DMS 273 treated with DMSO at 0.1 percent for 48 hours (cell line): ENCODE measurements around the gene BPIFB3.

Source experiments
- DNase-seq: peaks from one replicate; lab custom pipeline; 2025; lab: John Stamatoyannopoulos, UW

BPIFB3 gene

DNA sequence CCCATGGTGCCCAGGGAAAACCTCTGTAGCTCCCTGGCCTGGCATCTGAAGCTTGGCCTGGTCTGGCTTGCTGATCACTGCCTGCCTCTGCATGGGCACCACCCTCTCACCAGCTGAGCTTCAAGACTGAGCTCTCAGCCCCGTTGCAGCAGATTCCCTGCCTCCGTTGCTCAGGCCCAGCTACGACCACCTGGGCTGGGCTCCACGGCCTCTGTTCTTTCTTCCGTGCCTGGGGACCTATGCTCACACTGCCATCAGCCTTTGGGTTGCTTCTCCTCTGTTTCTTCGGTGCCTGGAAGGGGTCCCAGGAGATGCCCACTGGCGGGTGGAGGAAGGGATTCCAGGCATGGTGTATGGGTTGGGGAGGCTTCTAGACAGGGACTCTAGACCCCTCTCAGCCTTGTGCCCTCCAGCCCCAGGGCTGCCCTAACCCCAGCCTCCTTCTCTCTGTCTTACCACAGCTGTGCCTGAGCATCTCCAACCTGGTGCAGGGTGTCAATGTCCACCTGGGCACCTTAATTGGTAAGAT lies 37.1 kb upstream of the BPIFB3 start:
- DNase-seq = no peak

DNA sequence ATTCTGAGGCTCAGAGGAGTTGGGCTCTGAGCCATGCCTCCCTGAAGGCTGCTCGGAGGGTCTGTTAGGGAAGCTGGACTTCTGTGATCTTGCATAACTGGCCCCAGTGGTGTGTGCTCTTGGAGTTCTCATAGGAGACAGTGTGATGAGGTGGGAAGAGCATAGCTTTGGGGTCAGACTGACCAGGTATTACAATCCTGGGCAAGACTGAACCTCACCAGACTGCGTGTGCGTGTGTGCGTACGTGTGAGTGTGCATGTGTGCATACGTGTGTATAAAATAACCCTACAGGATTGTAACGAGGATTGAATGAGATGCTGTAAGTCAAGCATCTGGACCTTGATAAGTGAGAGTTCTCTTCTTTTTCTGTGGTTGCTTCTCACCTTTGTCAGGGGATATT lies 36.2 kb upstream of the BPIFB3 start:
- no peak for DNase-seq

DNA sequence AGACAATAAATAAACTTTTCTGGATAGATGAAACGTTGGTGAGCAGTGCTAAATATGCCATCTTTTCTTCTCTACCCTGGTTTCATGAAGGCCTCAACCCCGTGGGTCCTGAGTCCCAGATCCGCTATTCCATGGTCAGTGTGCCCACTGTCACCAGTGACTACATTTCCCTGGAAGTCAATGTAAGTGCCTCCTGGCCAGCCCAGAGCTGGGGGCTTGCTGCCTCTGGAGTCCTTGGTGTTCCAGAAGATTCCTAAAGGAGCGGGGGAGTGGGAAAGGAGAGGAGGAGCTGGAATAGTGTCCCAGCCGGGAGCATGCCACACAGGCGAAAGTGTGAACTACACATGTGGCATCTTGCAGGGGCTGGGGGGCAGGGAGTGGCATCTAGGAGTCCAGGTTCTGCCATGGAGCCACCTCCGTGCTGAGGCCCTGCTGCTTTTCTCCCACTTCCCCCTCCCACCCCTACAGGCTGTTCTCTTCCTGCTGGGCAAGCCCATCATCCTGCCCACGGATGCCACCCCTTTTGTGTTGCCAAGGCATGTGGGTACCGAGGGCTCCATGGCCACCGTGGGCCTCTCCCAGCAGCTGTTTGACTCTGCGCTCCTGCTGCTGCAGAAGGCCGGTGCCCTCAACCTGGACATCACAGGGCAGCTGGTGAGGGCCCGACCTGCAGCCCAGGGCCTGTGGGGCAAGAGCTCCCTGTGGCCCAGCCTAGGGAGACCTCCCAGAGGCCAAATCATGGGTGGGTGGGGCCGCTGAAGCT lies 35.4 kb upstream of the BPIFB3 start:
- no peak for DNase-seq

DNA sequence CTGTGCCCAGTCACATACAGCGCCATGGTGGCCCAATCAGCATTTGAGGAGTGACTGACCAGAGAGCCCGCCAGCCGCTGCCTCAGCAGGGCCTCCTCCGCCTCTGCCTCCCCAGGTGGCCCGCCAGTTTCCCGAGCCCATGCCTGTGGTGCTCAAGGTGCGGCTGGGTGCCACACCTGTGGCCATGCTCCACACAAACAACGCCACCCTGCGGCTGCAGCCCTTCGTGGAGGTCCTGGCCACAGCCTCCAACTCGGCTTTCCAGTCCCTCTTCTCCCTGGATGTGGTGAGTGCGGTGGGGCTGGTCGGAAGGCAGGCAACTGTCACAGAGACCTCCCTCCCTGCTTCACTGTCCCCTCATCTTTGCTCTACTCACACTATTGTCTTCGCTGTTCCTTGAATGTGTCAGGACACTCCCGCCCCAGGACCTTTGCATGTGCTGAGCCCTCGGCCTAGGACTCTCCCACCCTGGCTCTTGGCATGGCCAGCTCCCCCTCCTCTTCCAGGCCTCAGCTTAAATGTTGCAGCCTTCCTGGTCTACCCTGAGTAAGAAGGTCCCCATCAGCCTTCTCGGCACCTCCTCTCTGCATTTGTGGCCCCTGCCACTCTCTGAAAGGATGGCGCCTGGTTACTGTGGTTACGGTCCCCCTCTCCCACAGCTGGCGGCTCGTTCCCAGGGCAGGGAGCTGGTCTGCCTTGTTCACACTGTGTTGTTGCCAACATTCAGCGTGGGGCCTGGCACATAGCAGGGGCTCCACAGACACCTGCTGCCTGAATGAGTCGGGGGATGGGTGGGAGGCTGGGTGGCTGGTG lies 34.0 kb upstream of the BPIFB3 start:
- DNase-seq = no peak

DNA sequence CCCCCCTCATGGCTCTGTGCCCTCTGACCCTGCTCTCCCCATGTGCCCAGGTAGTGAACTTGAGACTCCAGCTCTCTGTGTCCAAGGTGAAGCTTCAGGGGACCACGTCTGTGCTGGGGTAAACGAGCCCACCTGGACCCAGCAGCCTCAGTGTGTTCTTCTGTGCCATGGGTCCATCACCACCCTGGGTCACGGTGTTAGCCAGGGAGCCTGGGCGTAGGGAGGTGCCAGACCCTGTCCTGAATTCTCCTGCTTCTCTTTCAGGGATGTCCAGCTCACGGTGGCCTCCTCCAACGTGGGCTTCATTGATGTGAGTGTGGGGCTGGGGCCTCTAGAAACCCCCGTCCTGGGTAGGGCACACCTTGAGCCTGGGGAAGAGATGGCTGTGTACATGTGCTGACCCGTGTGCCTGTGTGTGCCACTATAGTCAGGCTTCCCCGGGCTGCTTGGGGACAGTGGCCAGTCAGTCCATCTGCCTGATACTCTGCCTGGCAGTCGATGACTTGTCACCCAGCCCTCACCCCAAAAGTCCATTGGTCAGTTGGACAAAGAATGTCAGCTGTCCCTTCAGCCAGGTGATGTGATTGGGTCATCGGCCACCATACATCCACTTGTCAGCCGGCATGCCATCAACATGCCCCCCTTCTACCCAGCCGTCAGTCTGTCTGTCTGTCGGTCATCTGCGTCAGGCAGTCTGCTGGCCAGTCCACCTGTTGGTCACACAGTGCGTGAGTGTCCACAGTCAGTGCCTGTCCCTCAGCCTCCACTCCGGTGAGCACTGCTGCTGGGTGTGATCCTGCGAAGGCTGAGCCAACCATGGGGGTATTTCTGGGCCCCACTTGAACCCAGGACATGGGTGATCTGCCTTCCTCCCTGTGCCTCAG lies 33.2 kb upstream of the BPIFB3 start:
- no peak for DNase-seq

DNA sequence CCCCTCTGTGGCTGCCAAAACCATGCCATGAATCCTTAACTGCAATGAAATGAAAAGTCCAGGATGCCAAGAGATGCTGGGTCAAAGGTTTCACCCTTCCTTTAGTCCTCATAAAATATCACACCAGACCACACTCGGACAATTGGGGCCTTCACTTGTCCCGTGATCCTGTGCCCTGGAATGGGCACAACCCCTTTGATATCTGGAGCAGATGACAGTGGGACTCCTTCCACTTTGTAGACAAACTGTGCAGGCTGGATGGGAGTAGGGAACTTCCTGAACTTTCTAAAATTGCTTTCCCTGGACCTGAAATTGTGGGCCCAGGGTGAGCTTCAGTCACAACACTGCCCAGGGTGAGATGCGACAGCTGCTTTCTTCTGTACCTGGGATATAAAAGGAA lies 31.8 kb upstream of the BPIFB3 start:
- DNase-seq = no peak

DNA sequence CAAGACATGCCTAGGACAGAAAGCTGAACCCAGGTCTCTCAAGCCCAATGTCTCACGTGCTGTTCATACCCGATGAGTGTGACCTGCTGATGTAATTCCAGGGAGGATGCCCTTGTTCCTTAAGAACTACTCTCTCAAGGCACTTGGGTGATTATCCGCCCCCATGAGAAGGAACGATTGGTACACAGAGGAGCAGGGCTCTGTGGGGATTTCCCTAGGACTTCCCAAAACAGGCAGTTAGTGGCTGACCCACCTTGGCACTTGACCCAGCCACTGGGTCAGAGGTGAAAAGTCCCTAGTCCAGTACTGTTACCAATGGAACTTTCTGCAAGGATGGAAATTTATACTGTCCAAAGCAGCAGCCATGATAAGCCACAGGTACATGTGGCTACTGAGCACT lies 31.4 kb upstream of the BPIFB3 start:
- DNase-seq = no peak

DNA sequence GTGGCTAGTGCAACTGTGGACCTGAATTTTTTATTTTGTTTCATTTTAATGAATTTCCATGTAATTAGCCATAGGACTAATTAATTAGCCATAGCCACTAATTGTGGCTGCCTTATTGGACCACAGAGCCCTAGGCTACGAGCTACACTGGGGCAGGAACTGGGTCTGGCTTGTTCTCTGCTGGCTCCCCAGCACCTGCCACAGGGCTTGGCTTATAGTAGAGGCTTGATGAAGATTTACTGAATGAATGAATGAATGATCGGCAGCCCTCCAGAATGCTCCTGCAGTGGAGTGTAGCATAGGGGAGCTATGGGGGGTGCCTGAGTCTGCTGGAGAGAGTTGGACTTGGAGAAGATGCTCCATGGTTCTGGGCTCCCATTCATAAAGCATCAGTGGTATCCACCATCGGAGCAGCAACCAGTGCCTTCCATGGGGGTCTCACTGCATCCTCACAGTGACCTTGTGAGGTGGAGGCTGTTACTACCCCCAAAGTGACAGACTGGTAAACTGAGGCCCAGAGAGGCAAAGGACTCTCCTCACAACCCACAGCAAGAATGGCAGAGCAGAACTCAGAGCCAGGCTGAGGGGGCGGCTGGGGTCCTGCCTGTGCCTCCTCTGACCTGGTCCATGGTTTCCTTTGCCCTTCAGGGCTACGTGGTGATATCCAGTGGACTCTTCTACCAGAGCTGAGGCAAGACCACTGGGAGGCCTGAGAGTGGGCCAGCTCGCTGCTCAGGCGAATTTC lies 30.8 kb upstream of the BPIFB3 start:
- no peak for DNase-seq

DNA sequence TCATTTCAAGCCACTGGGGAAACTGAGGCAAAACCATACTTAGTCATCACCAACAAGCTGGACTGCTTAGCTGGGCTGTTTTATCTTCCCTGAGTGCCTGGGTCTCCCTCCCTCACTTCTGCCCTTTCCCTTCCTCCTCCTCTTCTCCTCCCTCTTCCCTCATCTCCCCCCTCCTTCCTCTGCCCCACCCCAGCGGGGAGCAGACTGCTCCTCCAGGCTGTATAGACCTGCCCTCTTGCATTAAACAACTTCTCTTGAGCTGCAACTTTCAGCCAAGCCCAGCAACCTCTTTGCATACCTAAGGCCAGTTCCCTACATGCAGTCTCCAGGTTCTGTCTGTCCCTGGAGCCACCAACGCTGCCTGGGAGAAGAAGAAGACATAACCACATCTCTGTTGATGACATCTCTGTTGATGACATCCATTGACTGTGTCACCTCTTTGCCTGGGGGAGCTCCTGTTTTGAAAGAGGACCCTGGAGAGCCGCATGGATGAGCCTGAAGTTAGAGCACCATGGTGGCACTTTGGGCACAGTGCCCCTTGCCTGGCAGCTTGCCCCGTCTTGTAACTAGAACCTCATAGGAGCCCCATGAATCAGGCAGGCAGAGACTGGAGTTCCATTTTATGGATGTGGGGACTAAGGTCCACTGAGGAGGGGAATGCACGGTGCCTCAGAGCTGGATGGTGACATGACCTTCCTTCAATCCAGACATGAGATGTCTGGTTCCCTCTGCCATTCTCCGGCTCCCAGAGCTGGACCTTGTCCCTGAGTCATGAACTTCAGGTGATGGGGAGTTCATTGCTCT lies 30.1 kb upstream of the BPIFB3 start:
- no peak for DNase-seq

DNA sequence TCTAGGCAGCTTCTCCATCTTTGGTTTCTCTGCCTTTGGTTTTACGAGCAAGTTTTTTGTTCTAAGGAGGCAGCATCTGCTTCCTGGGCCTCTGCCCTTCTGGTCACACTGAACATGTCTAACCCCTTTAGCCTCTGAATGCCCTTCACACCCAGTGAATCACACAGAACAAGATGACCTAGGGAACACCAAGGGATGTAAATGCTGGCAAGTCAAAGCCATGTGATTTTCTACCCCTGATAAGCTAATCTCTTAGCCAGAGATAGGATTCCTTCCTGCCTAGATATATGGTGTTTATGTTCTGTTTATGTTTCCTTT lies 29.5 kb upstream of the BPIFB3 start:
- DNase-seq = no peak

DNA sequence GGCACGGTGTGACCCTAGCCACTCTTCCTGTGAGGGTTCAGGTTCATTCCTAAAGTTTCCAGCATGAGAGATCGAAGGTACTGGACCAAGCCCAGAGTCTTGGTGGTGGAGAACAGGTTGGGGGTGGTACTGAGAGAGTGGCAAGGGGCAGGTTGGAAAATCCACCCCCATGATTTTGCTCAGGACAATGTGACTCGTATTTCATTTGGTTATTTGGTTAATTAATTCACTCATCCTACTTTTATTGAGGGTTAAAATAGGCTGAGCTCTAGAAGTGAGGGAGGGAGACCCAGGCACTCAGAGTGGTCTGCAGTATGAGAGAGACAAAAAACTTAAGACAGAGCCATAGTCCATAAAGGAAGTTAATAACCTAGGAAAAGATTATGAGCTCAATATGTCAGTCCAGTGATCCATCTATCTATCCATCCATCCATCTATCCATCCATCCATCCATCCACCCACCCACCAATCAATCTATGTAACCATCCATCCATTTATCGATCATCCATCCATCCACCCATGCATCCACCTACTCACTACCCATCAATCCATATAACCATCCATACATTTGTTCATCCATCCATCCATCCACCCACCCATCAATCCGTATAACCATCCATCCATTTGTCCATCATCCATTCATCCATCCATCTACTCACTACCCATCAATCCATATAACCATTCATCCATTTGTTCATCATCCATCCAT lies 28.9 kb upstream of the BPIFB3 start:
- DNase-seq = no peak

DNA sequence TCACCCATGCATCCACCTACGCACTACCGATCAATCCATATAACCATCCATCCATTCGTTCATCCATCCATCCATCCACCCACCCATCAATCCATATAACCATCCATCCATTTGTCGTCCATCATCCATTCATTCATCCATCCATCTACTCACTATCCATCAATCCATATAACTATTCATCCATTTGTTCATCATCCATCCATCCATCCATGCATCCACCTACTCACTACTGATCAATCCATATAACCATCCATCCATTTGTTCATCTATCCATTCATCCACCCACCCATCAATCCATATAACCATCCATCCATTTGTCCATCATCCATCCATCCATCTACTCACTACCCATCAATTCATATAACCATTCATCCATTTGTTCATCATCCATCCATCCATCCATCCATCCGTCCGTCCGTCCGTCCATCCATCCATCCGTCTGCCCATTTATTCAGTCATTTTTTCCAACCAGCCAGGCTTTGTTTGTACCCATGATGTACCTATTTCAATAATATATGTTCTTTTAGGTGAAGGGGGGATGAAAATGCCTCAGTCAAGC lies 28.3 kb upstream of the BPIFB3 start:
- DNase-seq = no peak

DNA sequence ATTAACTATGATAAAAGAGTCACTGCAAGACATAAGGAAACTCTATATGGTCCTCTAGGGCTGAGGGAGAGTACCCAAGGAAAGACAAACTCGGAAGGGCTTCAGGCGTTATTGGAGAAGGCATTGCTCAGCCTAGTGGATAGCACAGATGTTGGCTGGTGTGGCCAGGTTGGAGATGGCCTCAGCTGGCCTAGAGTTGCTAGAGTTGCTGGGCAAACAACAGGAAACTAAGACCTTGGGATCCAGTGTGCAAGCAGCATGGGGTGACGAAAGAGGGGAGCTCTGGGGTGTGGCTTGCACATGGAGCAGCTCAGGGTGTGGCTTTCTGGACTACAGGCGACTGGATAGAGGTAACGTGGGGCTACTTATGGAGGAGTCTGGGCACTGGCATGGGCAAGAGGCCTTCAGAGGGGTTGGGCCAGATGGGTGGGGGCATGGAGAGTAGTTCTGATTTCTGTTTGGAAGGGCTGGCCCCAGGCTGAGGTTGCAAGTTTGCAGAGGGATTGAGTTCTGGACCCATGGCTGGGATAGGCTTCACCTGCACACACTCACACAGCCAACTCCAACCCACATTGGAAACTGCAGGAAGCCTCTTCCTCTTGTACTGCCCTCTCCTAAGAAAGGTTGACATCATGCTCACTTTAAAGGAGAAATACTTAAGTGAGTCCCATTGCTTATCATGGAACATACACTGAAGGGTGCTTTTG lies 27.5 kb upstream of the BPIFB3 start:
- DNase-seq = no peak

DNA sequence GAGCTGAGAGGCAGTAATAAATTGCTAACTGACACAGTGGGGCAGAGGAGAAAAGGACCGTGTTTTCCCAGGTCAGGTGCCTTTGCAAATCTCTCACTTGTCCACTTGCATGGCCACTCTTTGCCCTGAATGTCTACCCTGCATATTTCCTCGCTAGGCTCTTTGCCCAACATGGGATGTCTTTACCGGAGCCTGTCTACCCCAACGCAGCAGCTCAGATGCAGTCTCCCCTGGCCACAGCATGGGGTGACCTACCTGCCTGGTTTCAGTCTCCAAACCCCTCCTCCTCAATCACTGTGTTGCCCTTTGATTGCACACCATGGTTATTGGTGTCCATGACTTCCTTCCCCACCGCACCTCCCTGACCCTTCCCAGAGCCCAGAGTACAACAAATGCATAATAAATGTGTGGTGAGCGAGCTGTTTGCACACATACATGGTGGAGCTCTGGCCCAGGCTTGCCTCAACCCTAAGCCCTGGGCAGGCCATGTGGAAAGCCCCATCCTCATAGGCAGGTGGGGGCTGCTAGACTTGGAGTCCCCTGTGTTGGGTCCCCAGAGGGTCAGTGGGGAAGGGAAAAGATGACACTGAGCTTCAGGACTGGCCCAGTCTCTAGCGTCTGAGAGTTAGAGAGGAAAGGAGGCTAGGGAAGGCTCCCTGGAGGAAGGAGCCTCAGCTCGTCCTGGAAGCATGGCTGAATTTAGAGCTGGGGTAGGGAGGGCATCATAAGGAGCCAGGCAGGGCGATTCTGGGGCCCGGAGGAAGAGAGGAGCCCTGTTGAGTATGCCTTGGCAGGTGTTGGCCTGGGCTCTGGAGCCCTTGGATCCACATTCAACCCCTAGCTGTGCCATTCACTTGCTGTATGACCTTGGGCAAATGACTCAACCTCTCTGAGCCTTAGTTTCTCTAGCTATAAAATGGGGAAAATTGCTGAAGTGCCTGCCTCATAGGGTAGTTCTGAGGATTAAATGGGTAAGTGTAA lies 26.6 kb upstream of the BPIFB3 start:
- DNase-seq = no peak

DNA sequence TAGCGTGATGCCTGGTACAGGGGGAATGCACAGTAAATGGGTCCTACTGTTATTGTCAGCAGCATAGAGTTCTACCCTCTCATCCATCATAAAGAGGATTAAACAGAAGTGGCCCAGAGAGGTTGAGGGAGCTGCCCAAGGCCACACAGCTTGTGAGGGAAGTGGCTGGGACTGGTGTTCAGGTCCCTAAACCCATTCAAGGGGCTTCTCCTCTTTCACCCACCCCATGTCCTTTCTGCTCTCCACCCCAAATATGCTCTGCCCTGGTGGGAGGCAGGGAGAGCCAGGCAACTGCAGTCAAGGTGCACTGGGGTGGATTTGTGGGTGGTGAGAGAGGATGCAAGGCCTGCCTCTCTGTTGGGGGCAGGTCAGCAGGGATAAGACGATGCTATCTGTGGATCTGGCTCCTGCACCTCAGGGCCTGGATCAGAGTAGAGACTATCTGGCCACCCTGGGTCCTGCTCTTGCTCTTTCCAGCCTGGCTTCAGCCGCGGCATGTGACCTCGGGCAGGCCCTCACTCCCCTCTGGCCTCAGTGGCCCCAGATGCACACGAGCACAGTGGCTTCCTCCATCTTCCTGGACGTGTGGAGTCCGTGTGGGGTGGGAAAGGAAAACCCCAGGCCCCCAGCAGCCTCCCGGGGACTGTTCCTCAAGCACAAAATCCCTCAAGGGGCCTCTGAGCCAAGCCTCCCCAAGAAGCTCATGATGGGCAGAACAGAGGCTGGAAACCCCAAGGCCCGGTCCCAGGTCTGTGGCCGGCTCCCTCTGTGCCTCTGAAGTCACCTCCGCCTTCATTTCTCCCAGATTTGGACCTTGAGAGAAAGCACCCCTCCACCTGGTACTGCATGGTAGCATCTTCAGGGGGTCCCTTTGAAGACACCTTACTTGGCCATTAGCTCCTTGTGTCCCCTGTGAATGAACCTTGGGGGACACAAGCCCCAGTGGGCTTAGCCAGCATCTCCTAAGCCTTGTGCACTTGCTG lies 25.6 kb upstream of the BPIFB3 start:
- DNase-seq = no peak

DNA sequence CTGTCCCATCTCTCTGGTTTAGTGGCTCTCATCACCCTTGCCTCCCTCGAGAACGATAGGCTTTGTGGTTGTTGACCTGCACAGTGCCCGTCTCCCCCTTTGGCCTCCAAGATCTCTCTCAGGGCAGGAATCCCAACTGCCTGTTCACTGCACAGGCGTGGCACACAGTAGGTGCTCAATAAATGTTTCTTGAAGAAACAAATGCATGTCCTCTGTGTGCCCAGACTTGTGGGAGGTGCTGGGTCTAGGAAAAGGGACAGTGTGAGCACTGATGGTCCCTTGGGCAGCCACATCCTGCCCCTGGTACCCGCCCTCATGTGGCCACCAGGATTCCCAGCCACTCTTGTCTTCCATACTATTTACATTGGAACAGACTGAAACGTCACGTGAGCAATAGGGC lies 24.8 kb upstream of the BPIFB3 start:
- no peak for DNase-seq

DNA sequence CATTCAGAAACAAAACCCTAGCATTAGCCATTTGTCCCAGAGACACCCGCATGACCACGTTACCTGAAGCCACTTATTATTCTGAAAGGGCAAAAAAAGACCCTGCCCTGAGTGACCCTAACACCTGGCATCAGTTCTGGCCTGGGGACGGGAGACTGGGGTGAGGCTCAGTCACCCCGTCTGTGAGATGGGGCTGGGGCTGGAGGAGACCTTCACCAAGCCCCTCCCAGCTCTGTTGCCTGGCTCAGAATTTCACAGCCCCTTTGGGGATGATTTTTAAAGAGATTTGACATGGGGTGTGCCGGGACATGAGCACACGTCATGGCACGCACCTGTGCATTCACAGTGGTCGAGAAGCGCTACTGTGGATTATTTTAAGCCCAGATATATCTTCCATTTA lies 23.6 kb upstream of the BPIFB3 start:
- DNase-seq = no peak
